Transverse colon (tissue), 4 donors: ENCODE measurements around the gene TMEM240.

Source experiments
- CTCF ChIP-seq, 5 experiments: fragments of 200-600 bp in 3 of 5; fragments of 450-650 bp in 2 of 5; sonication (generic) in 3 of 5; IDR thresholded peaks; 1 replicate in 2 of 5; 2 replicates in 3 of 5; pipeline ENCODE4 v1.5.1; 2016 to 2017; ENCODE audit warnings: antibody characterized with exemption in 5 of 5, inconsistent platforms in 3 of 5, mild to moderate bottlenecking in 2 of 5, moderate library complexity in 1 of 5
- POLR2A ChIP-seq: fragments of 450-650 bp; IDR thresholded peaks from one replicate; pipeline ENCODE4 v1.6.1; 2016; ENCODE audit warnings: antibody characterized with exemption, mild to moderate bottlenecking, moderate library complexity
- POLR2AphosphoS5 ChIP-seq, 3 donors: sonication (generic); formaldehyde crosslinking; IDR thresholded peaks; one replicate each; pipeline ENCODE4 v1.6.1; 2016; ENCODE audit warnings: antibody characterized with exemption in 3 of 3

GRCh38 chr1:1562556-1563195 is 22.3 kb upstream of the TMEM240 start:
- TF ChIP-seq POLR2A (no peak), CTCF (IDR thresholded peaks at IDR 0.05) (no peak), POLR2AphosphoS5 (IDR thresholded peaks at IDR 0.05) (no peak)
